Duodenal mucosa (tissue), 2 donors: ENCODE results near the gene SEMA4F.

Experiments used
- H3K27ac ChIP-seq: one replicate; pipeline ENCODE4 v1.7.0; 2013; ENCODE audit warnings: low read depth, low read length
- H3K27me3 ChIP-seq, 2 donors: one replicate each; pipeline ENCODE4 v1.7.0; 2013; ENCODE audit warnings: low read length in 2 of 2, control low read depth in 1 of 2; ENCODE audit not compliant: insufficient read depth in 2 of 2, control insufficient read depth in 1 of 2
- H3K36me3 ChIP-seq, 2 donors: one replicate each; pipeline ENCODE4 v1.7.0; 2013; ENCODE audit warnings: low read length in 2 of 2, control low read depth in 1 of 2; ENCODE audit not compliant: insufficient read depth in 2 of 2, control insufficient read depth in 1 of 2
- H3K4me1 ChIP-seq, 2 donors: one replicate each; pipeline ENCODE4 v1.7.0; 2013; ENCODE audit warnings: low read length in 2 of 2, control low read depth in 1 of 2; ENCODE audit not compliant: insufficient read depth in 2 of 2, control insufficient read depth in 1 of 2
- H3K4me3 ChIP-seq, 2 donors: one replicate each; pipeline ENCODE4 v1.7.0; 2013; ENCODE audit warnings: low read length in 2 of 2, low read depth in 1 of 2
- H3K9ac ChIP-seq, 2 donors: one replicate each; pipeline ENCODE4 v1.7.0; 2013; ENCODE audit warnings: low read length in 2 of 2, low read depth in 1 of 2
- H3K9me3 ChIP-seq, 2 donors: one replicate each; pipeline ENCODE4 v1.7.0; 2013; ENCODE audit warnings: low read length in 2 of 2, control low read depth in 1 of 2; ENCODE audit not compliant: control insufficient read depth in 1 of 2

SEMA4F gene

DNA sequence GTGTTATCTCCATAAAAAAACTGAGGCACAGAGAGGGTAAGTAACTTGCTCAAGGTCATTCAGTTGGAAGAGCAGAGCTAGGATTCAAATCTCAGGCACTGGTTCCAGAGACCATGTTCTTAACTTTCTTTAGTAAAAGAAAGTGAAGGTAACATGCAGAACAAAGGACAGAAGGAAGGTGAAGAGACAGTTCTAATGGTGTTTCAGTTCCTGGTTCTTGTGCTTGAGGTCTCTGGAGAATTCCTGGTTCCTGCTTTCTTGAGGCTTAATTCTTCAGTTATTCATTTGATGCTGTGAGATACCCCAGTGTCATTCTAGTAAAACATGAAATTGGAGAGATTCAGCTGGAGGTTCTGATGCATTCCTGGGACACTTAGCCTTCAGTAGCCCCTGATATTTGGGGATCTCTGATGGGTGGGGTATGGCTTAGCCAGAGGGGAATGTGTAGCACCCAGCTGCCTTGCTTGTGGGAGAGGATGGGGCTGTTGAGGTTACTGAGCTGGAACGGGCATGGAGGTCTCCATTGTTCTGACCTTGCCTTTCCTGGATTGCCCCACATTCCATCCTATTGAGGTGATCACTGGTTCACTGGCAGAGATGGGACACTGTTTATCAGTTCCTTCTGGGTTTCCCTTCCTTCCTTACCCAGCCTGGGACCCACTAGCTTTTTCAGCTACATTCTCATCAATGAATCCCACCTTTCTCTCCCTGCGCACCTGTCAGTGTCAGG lies 46.8 kb downstream of the SEMA4F start:
- no peak overlapping the region for H3K4me3 ChIP-seq
- no peak overlapping the region for H3K27ac ChIP-seq
- peaks cover 0 to 4% of the 10 kb centered on the region in 2 donors for H3K27me3 ChIP-seq
- no peak overlapping the region for H3K9ac ChIP-seq
- H3K4me1 ChIP-seq: peaks cover under 1 to 5% of the 10 kb centered on the region in 2 donors
- no peaks in the 10 kb centered on the region for H3K36me3 ChIP-seq
- H3K9me3 ChIP-seq: no peaks in the 10 kb centered on the region

DNA sequence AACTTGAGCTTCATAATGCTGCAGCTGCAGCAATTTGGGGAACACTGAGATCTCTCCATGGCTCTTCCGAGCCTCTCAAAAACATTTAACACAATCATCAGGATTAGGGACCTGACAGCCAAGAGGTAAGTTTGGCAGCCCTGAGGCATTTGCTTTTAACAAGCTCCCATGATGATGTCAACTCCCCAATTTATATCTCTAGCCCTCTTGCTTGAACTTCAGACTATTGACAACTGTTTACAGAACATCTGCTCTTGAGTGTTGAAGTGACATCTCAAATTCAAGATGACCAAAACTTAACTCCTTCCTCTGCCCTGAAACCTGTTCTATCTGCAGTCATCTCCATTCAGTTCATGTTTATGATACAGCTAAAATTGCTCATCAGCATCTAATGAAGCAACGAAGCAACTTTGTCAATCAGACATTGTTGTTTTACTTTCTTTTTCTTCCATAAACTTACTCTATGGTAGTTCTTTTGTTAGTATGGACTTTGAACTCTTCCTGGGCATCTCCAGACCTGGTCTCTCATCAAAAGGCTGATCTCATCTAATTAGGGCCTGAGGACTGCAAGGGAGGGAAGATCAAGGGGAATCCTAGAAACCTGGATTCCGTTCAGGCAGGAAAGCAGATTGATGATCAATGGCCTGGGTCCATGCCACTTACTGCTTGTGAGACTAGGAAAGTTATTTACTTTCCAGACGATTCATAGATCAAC lies 48.1 kb downstream of the SEMA4F start:
- peaks cover 0 to 4% of the 10 kb centered on the region in 2 donors for H3K27me3 ChIP-seq
- peaks cover 0 to under 1% of the 10 kb centered on the region in 2 donors for H3K4me1 ChIP-seq
- no peak overlapping the region for H3K27ac ChIP-seq
- H3K9me3 ChIP-seq: no peaks in the 10 kb centered on the region
- peak overlapping the region in 1 of 2 donors; percentile 10 for H3K4me3 ChIP-seq
- H3K9ac ChIP-seq: no peak overlapping the region
- no peaks in the 10 kb centered on the region for H3K36me3 ChIP-seq

DNA sequence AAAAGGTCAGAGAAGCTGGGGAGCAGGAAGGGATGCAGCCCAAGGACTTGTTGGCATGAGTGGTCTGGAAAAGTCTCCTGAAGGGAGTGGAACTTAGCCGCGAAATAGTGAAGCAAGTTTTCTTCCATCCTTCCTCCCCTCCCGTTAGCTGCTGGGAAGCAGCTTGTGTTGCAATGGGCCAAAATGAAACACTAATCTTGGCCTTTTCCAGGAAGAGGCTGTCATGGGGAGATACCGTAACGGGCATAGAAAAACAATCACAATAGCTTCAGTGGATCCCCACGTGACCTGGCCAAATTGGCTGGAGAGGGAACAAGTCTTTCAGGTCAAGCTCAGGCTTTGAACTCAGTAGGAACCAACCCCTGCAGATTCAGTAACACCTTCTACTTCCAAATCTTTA lies 49.3 kb downstream of the SEMA4F start:
- H3K4me3 ChIP-seq: no peak overlapping the region
- H3K27me3 ChIP-seq: peaks cover 0 to 4% of the 10 kb centered on the region in 2 donors
- no peak overlapping the region for H3K9ac ChIP-seq
- H3K36me3 ChIP-seq: no peaks in the 10 kb centered on the region
- no peaks in the 10 kb centered on the region for H3K9me3 ChIP-seq
- no peaks in the 10 kb centered on the region for H3K4me1 ChIP-seq
- H3K27ac ChIP-seq: no peak overlapping the region

DNA sequence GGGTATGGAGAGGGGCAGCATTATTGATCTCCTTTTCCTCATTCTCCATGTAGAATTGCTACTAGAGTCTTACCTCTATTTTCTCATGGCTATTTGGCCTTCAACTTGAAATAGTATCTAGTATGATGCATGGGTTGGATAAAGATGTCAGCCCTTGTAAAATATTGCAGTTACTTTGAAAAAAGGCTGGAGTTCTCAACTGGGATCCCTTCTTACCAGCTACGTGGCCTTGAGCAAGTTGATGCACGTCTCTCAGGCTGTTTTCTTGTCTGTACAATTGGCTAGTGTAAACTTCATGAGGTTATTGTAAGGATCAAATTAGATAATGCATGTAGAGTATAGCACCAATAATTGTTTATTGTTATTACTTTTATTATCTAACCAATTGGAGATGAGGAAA lies 50.2 kb downstream of the SEMA4F start:
- Histone ChIP-seq H3K4me1 (no peaks in the 10 kb centered on the region), H3K9me3 (no peaks in the 10 kb centered on the region), H3K27me3 (peaks cover 0 to 4% of the 10 kb centered on the region in 2 donors), H3K27ac (no peak overlapping the region), H3K9ac (no peak overlapping the region), H3K36me3 (no peaks in the 10 kb centered on the region), H3K4me3 (no peak overlapping the region)

DNA sequence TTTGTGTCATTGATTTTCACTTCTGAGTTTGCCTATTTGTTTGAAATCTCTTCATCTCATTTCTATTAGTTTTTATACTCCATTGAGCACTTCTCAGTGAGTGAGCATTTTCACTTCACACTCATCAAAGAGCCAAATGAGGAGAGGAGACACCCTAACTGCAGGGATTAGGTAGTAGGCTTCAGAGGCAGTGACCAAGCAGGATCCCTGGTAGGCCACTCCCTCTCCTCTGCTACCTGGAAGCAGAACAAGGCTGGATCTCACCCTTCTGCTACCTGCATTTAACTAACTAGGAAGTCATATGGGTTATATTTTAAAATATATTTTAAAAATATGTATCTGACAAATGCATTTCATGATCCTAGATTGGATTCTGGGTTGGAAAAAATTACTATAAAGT lies 52.7 kb downstream of the SEMA4F start:
- H3K27ac ChIP-seq: no peak overlapping the region
- H3K9ac ChIP-seq: no peak overlapping the region
- no peaks in the 10 kb centered on the region for H3K9me3 ChIP-seq
- H3K4me3 ChIP-seq: no peak overlapping the region
- no peaks in the 10 kb centered on the region for H3K27me3 ChIP-seq
- H3K4me1 ChIP-seq: no peaks in the 10 kb centered on the region
- H3K36me3 ChIP-seq: no peaks in the 10 kb centered on the region

DNA sequence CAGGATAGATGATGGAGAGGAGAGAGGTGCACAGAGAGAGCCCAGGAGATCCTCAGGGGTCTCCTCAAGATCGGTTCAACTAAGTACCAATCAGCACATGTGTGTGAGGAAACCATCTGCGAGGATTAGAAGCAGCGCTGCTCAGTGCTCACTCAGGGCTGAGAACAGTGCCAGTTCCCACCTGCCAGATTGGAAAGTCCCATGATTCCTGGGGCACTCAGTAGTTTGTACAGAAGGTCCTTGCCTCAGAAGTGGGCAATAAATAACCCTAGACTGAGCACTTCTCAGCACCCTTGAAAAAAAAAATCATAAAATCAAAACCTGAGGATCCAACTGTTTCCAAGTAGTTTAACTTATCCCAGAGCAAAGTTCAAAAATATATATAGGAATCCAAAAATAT lies 53.8 kb downstream of the SEMA4F start:
- Histone ChIP-seq H3K9me3 (no peaks in the 10 kb centered on the region), H3K27ac (no peak overlapping the region), H3K36me3 (no peaks in the 10 kb centered on the region), H3K4me1 (no peaks in the 10 kb centered on the region), H3K9ac (no peak overlapping the region), H3K4me3 (no peak overlapping the region), H3K27me3 (no peaks in the 10 kb centered on the region)

DNA sequence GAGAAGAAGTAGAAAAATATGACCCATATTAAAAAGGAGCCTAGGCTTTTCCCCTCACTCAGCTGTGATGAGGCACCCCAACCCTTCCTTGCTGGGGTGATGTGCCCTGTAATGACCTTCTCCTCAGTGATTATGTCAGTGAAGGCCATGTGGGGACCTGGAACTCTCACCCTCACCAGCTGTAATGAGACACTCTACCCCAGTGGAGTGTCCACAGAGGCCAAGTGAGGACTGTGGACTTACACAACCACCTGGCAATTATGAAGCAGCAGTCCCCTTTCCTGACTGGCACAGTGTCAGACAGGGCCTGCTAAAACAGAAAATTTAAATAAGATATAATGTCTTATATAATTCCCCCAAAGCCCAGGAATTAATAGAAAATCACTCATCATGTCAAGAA lies 54.2 kb downstream of the SEMA4F start:
- H3K27ac ChIP-seq: no peak overlapping the region
- H3K9ac ChIP-seq: no peak overlapping the region

DNA sequence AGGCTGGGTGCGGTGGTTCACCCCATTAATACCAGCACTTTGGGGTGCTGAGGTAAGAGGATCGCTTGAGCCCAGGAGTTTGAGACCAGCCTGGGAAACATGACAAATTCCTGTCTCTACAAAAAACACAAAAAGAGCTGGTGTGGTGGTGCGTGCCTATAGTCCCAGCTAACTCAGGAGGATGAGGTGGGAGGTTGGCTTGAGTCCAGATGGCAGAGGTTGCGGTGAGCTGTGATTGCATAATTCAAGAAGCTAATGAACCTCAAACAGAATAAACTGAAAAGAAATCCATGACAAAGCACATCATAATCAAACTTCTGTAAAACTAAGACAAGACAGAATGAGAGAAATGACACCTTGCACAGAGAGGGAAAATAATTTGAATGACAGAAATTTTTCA lies 54.8 kb downstream of the SEMA4F start:
- no peak overlapping the region for H3K9ac ChIP-seq
- H3K36me3 ChIP-seq: no peaks in the 10 kb centered on the region
- no peaks in the 10 kb centered on the region for H3K27me3 ChIP-seq
- no peaks in the 10 kb centered on the region for H3K9me3 ChIP-seq
- no peak overlapping the region for H3K4me3 ChIP-seq
- no peaks in the 10 kb centered on the region for H3K4me1 ChIP-seq
- no peak overlapping the region for H3K27ac ChIP-seq

More for the DNA sequence above, 54.2 kb downstream of the SEMA4F start:
- H3K4me3 ChIP-seq: no peak overlapping the region
- H3K36me3 ChIP-seq: no peaks in the 10 kb centered on the region
- no peaks in the 10 kb centered on the region for H3K4me1 ChIP-seq
- no peaks in the 10 kb centered on the region for H3K27me3 ChIP-seq
- no peaks in the 10 kb centered on the region for H3K9me3 ChIP-seq

DNA sequence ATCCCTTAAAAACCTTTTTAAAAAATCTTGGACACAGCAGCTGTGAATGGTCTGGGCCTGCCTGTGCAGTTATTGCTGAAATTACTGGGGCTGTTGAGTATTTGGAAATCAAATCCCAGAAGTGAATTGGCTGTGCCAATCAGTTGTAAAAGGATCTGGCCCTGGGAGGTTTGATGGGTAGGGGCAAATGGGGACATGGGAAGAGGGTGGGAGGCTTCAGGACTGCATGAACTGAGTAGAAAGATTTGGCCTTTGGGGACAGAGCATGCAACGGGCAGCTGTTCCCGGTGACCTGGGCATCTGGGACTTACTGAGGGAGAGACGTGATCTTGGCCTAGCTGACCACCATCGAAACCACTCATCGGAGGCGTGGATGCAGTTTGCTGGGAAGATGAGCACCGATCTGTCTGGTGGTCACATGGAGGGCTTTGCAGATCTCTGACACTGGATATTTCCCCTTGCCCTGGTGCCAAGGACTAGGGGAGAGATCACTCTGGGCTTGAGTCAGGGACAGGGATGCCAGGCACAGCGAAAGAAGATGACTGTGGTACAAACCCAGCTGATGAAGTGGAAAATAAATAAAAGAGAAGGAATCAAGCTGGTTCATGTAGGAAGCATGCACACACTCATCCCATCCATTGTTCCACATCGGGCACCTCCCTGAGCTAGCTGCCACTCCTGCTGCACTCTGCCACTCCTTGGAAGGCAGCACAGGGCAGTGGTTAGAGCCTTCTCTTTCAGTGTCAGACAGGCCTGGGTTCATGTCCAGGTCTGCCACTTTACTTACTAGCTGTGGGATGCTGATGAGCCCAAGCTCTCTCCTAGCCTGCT lies 58.4 kb downstream of the SEMA4F start:
- H3K9ac ChIP-seq: no peak overlapping the region
- peaks cover 6 to 15% of the 10 kb centered on the region in 2 donors for H3K27me3 ChIP-seq
- H3K9me3 ChIP-seq: no peaks in the 10 kb centered on the region
- H3K4me3 ChIP-seq: no peak overlapping the region
- H3K36me3 ChIP-seq: no peaks in the 10 kb centered on the region
- peaks cover 0 to 5% of the 10 kb centered on the region in 2 donors for H3K4me1 ChIP-seq
- no peak overlapping the region for H3K27ac ChIP-seq

DNA sequence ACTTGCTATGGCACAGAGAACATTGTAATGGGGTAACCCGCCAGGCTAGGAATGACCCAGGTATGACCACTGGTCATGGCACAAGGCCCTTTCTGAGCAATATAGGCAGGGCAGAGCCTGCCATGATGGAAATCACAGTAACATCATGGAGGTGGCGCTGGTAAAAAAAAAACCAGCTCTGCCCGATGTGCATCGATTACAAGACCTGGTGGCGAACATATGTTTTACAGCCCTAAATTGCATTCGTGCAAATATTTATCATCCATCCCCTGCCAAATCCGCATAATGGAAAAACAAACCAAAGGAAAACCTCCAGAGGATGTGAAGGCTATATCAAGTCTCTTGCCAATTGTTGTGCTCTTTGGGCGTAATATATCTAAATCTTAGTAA lies 60.6 kb downstream of the SEMA4F start:
- H3K27me3 ChIP-seq: peaks cover 10 to 20% of the 10 kb centered on the region in 2 donors
- no peaks in the 10 kb centered on the region for H3K36me3 ChIP-seq
- H3K27ac ChIP-seq: no peak overlapping the region
- H3K4me1 ChIP-seq: peaks cover 0 to 5% of the 10 kb centered on the region in 2 donors
- no peaks in the 10 kb centered on the region for H3K9me3 ChIP-seq
- H3K4me3 ChIP-seq: peak overlapping the region in 1 of 2 donors; percentile 65
- H3K9ac ChIP-seq: peak overlapping the region in 1 of 2 donors; percentile 36
